HG02759 (cell line): ENCODE data around the gene RSU1.

Source experiments
- ATAC-seq: cut with Tn5 transposase; IDR thresholded peaks from one replicate; pipeline ENCODE4 v1.9.1; 2021; ENCODE audit warnings: mild to moderate bottlenecking, moderate library complexity; ENCODE audit not compliant: unreplicated experiment

RSU1 gene

DNA sequence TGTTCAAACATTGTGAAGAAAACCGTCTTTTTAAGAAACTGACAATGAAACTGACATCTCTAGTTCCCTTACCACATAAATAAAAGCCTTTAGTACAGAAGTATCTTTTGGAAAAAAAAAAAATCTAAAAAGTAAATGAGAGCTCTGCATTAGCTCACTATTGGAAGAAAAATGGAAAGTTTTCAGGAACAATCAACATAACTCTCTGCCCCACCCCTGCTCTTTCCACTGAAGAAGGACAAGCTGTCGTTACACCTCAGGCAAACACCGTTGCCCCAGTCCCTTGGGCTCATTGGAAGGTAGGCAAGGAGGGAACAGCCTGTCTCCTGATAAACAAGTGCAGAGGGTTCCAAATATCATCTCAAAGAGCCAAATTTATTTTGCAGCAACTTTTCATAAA, 273.1 kb downstream of the RSU1 start:
- no peak for ATAC-seq
